Naive B cell (primary cell): Measurements from ENCODE around the gene SPEG. TPM values are rescaled to one million over a fixed set of nuclear protein-coding genes. Genes with fewer than 3 reads are reported as not detected.
"Not testable (repeated sequence)": the region's sequence is repeated elsewhere in the genome, so short reads cannot be mapped to it uniquely, and the experiment has no call there.

Experiments
- ATAC-seq, 2 donors: fragments of 150-1000 bp; cut with Tn5 transposase; 2 replicates each; pipeline ENCODE4 v1.10.0; 2021; ENCODE audit warnings: low read depth in 2 of 2, mild to moderate bottlenecking in 2 of 2, moderate library complexity in 2 of 2
- DNase-seq: peaks from one replicate; pipeline ENCODE4 v3.0.0; 2022
- H3K27ac Mint-ChIP-seq, 6 donors: one replicate each; pipeline ENCODE4 v1.8.0; 2020 to 2022; ENCODE audit warnings: mild to moderate bottlenecking in 6 of 6, mixed read lengths in 6 of 6, moderate library complexity in 5 of 6, inconsistent platforms in 2 of 6
- H3K27me3 Mint-ChIP-seq, 3 donors: one replicate each; pipeline ENCODE4 v1.8.0; 2021 to 2022; ENCODE audit warnings: mixed read lengths in 3 of 3, mild to moderate bottlenecking in 1 of 3
- H3K36me3 Mint-ChIP-seq, 2 donors: one replicate each; pipeline ENCODE4 v1.8.0; 2020 to 2022; ENCODE audit warnings: mixed read lengths in 2 of 2, inconsistent platforms in 1 of 2, mild to moderate bottlenecking in 1 of 2
- H3K4me1 Mint-ChIP-seq, 3 donors: one replicate each; pipeline ENCODE4 v1.8.0; 2020 to 2022; ENCODE audit warnings: mixed read lengths in 3 of 3, inconsistent platforms in 1 of 3, mild to moderate bottlenecking in 1 of 3, moderate library complexity in 1 of 3
- H3K4me3 Mint-ChIP-seq, 8 donors: one replicate each; pipeline ENCODE4 v1.8.0; 2020 to 2022; ENCODE audit warnings: mild to moderate bottlenecking in 8 of 8, mixed read lengths in 8 of 8, moderate library complexity in 8 of 8, inconsistent platforms in 2 of 8
- H3K9me3 Mint-ChIP-seq, 7 donors: one replicate each; pipeline ENCODE4 v1.8.0; 2020 to 2022; ENCODE audit warnings: mixed read lengths in 7 of 7, mild to moderate bottlenecking in 5 of 7, inconsistent platforms in 2 of 7, moderate library complexity in 1 of 7
- polyA plus RNA-seq, 6 donors: library from polyadenylated mRNA; unstranded; fragments of 300-500 nt; fragmentation: Illumina TruSeq; gene quantifications; one replicate each; pipeline ENCODE4 v1.2.3, GENCODE V29; 2021; ENCODE audit warnings: low read depth in 6 of 6

The SPEG gene
- under 1 TPM in 1 of 6 donors, not detected in 5; 0.18 TPM for polyA plus RNA-seq

DNA sequence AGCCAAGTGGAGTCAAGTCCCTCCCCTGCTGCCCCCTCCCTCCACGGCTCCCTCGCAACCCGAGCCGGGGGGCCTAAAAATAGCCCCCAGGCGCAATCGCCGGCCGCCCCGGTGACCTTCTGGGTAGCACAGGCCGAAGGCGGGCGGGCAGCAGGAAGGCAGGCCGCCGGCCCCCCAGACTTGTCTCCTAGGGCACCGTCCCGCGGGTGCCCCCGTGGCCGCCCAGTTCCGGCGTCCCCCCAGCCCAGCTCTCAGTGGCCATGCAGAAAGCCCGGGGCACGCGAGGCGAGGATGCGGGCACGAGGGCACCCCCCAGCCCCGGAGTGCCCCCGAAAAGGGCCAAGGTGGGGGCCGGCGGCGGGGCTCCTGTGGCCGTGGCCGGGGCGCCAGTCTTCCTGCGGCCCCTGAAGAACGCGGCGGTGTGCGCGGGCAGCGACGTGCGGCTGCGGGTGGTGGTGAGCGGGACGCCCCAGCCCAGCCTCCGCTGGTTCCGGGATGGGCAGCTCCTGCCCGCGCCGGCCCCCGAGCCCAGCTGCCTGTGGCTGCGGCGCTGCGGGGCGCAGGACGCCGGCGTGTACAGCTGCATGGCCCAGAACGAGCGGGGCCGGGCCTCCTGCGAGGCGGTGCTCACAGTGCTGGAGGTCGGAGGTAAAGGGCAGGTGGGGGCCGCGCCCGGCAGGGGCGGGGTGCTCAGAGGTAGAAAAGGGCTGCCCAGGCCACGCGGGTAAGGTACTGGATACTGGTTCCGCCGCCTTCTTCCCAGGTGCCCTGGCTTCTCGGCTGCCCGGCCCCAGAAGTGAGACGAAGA is at the start of gene SPEG:
Gene SPEG, plus strand, starts transcription at position 126 of the 808 bp plus-strand sequence. Its CDS starts 135 bp downstream, at position 261.
- no peak for ATAC-seq
- Mint-ChIP-seq H3K4me1 (peaks cover 0 to 10% (median 0%) of the 10 kb centered on the region in 3 donors), H3K27ac (no peak within 1 kb of the TSS), H3K27me3 (peaks cover 19 to 34% (median 28%) of the 10 kb centered on the region in 3 donors), H3K4me3 (peak within 1 kb of the TSS in 1 of 8 donors; percentile 21), H3K36me3 (no peaks in the 10 kb centered on the region), H3K9me3 (peaks cover 0 to 2% (median 0%) of the 10 kb centered on the region in 7 donors)
- no peak for DNase-seq

DNA sequence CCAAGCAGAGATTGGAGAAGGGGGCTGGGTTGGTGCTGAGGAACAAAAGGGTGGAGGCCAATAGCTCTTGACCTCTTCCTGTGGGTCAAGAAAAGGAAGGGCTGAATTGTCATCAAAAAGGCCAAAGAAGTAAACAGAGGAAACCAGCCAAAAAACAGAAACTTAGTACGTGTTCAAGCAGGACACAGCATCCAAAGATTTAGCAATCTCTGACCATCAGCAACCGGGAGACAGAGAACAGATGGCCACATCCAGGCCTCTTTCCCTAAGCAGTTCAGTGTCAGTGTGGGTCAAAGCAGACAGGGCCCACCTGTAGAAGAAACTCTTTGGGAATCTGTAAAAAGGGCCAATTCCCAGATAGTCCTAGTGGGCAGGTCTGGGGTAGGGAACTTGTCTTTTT is 49.8 kb upstream of the SPEG start:
- Mint-ChIP-seq H3K4me1 (peaks cover 14 to 28% (median 23%) of the 10 kb centered on the region in 3 donors), H3K27me3 (no peaks in the 10 kb centered on the region), H3K36me3 (peaks cover 13 to 31% of the 10 kb centered on the region in 2 donors), H3K9me3 (no peaks in the 10 kb centered on the region), H3K4me3 (peak overlapping the region in 4 of 8 donors; percentile 12 to 85 (median 51)), H3K27ac (peak overlapping the region in 2 of 6 donors; percentile 11 to 78)
- ATAC-seq, result no peak
- no peak for DNase-seq

DNA sequence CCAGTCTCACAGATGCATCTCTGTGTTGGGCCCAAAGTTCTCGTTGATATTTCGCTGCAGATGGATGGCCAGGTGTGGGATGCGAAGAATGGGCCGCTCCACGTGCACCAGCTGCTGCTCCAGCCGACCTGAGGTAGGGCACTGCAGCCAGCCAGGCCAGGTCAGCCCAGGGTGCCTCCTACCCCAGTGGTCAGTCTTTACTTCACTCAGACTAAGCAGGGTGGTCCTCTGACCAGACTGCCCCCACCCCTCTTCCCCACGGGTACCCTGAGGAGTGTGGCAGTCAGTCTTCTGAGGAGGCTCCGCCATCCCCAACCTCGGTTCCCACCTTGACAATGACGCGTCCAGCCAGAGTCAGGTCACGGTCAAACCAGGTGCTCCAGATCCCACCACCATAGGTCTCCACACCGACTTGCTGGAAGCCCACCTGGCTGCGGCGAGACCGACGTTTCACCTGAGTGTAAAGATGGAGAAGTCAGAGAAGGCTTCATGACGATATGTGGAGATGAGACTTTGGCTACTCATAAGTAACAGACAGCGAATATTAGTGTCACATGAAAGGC is 48.6 kb upstream of the SPEG start:
- Mint-ChIP-seq H3K27me3 (no peaks in the 10 kb centered on the region), H3K4me1 (peaks cover 14 to 28% (median 23%) of the 10 kb centered on the region in 3 donors), H3K36me3 (peaks cover 13 to 29% of the 10 kb centered on the region in 2 donors), H3K27ac (peak overlapping the region in 3 of 6 donors; percentile 37 to 98 (median 78)), H3K4me3 (peak overlapping the region in 7 of 8 donors; percentile 21 to 99 (median 96)), H3K9me3 (no peaks in the 10 kb centered on the region)
- DNase-seq (no peak), ATAC-seq (no peak)

DNA sequence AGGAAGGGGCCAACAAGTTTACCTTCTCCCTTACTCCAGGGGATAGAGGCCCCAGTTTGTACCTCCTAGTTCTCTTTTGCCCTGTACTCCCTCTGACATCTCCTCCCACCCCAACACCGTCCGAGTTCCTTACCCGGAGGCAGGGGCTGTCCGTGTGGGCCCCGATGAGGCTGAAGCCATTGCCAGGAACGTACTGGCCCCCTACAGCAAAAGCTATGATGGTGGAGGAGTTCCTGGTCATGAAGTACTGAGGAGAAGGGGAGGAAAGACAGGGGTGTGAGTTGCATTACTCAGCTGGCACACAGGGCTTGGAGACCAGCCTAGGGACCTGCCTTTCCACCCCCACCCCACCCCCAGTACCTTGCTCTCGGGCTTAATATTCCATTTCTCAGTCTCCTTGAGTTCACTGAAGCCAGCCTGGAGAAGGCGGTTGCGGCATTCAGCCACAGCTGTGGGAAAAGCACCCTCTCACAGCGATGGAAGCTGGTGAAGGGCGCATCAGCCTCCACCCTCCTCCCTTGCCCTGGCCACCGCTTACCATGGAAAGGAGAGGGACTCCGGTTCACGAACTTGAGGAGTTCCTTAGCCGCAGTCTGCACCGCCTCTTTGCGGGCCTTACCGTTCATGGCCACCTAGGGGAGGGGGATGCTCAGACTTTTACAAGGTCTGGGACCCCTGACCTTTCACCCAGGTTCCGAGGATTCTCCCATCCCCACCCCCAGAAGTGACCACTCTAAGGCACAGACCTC is 47.9 kb upstream of the SPEG start:
- ATAC-seq (no peak), DNase-seq (no peak)
- peaks cover 11 to 25% (median 23%) of the 10 kb centered on the region in 3 donors for H3K4me1 Mint-ChIP-seq
- peaks cover 10 to 22% of the 10 kb centered on the region in 2 donors for H3K36me3 Mint-ChIP-seq
- peak overlapping the region; percentile 95 to 99 (median 96) for H3K4me3 Mint-ChIP-seq
- H3K27me3 Mint-ChIP-seq, result no peaks in the 10 kb centered on the region
- H3K9me3 Mint-ChIP-seq, result no peaks in the 10 kb centered on the region
- peak overlapping the region; percentile 93 to 99 (median 98) for H3K27ac Mint-ChIP-seq

DNA sequence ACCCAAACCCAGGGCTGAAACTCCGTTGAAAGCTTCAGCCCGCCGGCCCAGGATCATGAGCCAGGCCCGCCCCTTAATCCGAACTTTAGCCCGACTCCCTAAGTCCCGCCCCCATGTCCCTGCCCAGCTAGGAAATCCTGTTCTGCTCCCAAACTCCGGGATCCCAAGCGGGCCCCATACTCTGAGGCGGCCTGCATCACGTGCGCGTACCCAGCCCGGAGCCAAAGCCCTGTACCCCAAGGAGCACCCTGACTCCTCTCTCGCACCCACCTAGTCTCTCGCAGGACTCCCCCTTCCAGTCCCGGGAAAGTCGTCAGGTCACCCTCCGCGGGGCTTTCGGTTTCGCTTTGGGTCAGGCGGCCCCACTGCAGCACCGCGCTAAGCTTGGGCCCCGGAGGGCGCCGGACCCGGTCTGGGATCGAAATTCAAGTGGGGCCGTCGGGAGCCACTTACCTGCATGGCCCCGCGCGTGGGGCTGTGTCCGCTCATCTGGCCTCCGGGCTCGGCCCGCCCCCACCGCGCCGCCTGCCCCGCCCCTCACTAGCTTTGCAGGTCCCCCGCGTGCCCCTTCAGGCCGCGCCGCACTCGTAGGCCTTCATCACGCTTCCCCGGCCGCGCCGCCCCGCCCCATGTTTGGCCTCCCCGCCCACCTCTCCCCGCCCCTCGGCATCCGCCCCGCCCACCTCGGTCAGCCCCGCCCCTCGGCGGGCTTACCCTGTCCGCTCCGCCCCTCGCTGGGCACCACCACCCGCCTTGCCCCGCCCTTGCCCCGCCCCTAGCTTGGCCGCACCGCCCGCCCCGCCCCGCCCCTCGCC is 47.1 kb upstream of the SPEG start, which contains the start of gene DNPEP:
Gene DNPEP, minus strand, starts transcription at position 607 of the 815 bp plus-strand sequence. Its CDS starts 118 bp downstream, at position 489.
- ATAC-seq (peak; percentile 61 to 63), DNase-seq (peak; percentile 87)
- Mint-ChIP-seq H3K4me3 (peak within 1 kb of the TSS; percentile 95 to 99 (median 96)), H3K27me3 (peaks cover 0 to 1% (median 0%) of the 10 kb centered on the region in 3 donors), H3K4me1 (peaks cover 9 to 25% (median 23%) of the 10 kb centered on the region in 3 donors), H3K9me3 (no peaks in the 10 kb centered on the region), H3K27ac (peak within 1 kb of the TSS; percentile 93 to 99 (median 98)), H3K36me3 (peaks cover 6 to 14% of the 10 kb centered on the region in 2 donors)

DNA sequence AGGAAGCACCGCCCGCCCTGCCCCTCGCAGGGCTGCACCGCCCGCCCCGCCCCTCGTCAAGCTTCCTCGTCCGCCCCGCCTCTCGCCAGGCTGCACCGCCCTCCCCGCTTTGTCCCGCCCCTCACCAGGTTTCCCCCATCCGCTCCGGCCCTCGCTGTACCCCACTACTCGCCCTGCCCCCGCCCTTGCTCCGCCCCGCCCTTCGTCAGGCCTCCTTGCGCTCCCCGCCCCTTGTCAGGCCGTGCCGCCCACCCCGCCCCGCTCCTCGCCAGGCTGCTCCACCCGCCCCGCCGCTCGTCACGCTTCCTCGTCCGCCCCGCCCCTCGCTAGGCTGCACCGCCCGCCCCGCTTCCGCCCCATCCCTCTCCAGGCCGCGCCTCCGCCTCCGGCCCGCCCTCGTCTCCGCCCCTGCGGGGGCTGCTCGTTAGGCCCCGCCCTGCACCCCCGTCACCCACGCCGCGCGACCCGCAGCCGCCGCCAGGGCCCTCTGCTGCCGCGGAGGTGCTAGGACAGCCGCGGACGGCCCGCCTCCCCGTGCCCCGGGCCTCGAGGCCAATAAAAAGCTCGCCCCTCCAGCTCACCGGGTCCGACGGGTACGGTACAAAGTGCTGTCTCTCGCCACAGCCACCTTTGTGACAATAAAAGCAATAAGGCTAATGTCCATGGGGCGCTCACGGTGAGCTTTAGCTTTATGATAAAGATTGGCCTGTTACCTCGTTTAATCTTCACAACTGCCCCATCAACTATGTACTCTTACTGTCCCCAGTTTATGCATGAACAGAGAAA is 46.3 kb upstream of the SPEG start:
- peak overlapping the region; percentile 77 to 99 (median 84) for H3K4me3 Mint-ChIP-seq
- ATAC-seq, result peak; percentile 69 to 72
- peaks cover 4 to 7% of the 10 kb centered on the region in 2 donors for H3K36me3 Mint-ChIP-seq
- DNase-seq, result peak; percentile 99
- H3K27me3 Mint-ChIP-seq, result peaks cover 0 to 6% (median 0%) of the 10 kb centered on the region in 3 donors
- H3K27ac Mint-ChIP-seq, result peak overlapping the region; percentile 49 to 98 (median 86)
- H3K9me3 Mint-ChIP-seq, result no peaks in the 10 kb centered on the region
- H3K4me1 Mint-ChIP-seq, result peaks cover 9 to 25% (median 23%) of the 10 kb centered on the region in 3 donors

DNA sequence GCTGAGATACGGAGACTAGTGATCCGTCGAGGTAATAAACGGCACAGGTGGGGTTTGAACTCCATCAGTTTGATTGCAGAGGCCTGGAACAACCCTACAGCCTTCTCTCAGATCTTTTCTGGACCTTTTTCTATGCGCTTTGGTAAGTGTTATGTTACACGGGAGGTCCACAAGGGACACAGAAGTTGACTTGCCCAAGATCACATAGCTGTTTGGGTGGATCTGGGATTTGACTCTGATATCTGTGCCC is 45.8 kb upstream of the SPEG start:
- ATAC-seq (no peak), DNase-seq (no peak)
- Mint-ChIP-seq H3K36me3 (peaks cover 0 to 6% of the 10 kb centered on the region in 2 donors), H3K27ac (peak overlapping the region in 5 of 6 donors; percentile 22 to 98 (median 49)), H3K9me3 (peaks cover 0 to 3% (median 0%) of the 10 kb centered on the region in 7 donors), H3K27me3 (peaks cover 3 to 10% (median 5%) of the 10 kb centered on the region in 3 donors), H3K4me1 (peaks cover 4 to 25% (median 18%) of the 10 kb centered on the region in 3 donors), H3K4me3 (peak overlapping the region in 7 of 8 donors; percentile 68 to 99 (median 78))

DNA sequence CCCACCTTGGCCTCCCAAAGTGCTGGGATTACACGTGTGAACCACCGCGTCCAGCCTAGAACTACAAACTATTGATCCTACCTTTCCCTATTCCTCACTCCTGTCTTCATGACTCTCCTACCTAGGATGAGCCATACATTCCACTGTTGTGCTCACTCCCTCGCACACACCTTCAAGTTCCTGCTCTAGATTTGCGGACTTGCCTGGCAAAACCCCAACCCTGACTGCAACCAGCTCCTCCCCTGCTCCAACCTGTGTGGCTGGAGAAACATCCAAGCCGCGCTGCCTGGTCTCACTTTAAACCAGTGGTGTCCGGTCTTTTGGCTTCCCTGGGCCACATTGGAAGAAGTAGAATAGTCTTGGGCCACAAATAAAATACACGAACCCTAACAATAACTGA is 41.9 kb upstream of the SPEG start:
- Mint-ChIP-seq H3K27ac (no peak overlapping the region), H3K9me3 (peaks cover 0 to 7% (median 0%) of the 10 kb centered on the region in 7 donors), H3K4me1 (peaks cover 0 to 7% (median 0%) of the 10 kb centered on the region in 3 donors), H3K4me3 (no peak overlapping the region), H3K27me3 (peaks cover 20 to 41% (median 33%) of the 10 kb centered on the region in 3 donors), H3K36me3 (peaks cover 0 to 12% of the 10 kb centered on the region in 2 donors)
- ATAC-seq, result no peak
- no peak for DNase-seq

DNA sequence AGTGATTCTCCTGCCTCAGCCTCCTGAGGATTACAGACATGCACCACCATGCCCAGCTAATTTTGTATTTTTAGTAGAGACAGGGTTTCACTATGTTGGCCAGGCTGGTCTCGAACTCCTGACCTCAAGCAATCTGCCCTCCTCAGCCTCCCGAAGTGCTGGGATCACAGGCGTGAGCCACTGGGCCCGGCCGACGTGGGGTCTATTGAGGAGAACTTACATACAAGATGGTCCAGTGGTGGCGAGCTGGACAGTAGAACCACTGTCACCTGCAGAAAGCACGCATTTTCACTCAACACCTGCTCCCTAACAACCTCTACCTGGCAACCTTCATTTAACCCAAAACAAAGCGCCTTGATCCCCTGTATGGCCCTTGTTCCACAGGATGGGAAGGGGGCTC is 39.6 kb upstream of the SPEG start:
- Mint-ChIP-seq H3K36me3 (peaks cover 0 to 12% of the 10 kb centered on the region in 2 donors), H3K27me3 (peaks cover 20 to 45% (median 36%) of the 10 kb centered on the region in 3 donors), H3K27ac (peak overlapping the region in 1 of 6 donors; percentile 15)
- H3K4me1 Mint-ChIP-seq, DNase-seq, H3K4me3 Mint-ChIP-seq, H3K9me3 Mint-ChIP-seq, ATAC-seq: not testable (repeated sequence)

DNA sequence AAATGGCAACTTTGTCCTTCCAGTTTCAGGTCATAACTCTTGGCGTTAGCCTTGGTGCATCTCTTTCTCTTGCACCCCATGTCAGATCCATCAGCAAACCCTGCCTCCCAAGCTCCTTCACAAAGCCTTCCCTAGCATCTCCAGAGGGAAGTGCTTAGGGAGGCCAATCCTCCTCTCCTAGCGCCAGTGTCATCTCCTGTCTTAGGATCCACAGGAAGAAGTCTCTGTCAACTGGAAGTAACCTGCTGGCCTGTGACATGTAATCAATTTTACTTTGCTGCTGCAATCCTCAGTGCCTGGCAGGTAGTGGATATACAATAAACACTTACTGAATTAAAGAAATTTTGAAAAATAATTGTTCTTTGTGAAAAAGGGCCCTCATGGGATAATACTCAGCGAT is 39.0 kb upstream of the SPEG start:
- Mint-ChIP-seq H3K4me1 (no peaks in the 10 kb centered on the region), H3K27ac (no peak overlapping the region), H3K36me3 (peaks cover 0 to 12% of the 10 kb centered on the region in 2 donors), H3K27me3 (peaks cover 20 to 50% (median 41%) of the 10 kb centered on the region in 3 donors), H3K4me3 (no peak overlapping the region), H3K9me3 (peaks cover 0 to 7% (median 0%) of the 10 kb centered on the region in 7 donors)
- no peak for ATAC-seq
- DNase-seq, result no peak

DNA sequence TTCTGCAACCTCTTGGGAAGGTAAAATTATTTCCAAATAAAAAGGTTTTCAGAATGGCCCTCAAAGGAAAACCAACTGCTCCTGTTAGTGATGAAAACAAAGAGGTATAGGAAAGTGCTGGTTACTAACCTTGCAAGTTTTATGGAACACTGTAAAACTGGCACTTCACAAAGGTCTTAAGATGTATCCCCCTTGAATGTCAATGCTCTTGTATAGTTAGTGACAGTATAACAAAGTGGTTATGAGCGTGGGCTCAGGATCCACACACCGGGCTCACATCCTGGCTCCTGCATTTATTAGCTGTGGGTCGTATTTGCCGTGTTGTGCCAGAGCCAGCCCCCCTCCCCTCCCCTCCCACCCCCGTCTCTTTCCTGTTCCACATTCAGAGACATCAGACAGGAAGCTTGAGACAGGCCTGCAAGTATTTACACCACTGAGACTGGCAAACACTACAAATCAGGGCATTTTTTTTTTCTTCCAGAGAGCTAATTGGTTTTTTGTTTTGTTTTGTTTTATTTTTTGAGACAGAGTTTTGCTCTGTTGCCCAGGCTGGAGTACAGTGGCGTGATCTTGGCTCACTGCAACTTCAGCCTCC is 37.7 kb upstream of the SPEG start:
- no peaks in the 10 kb centered on the region for H3K4me1 Mint-ChIP-seq
- peaks cover 0 to 12% of the 10 kb centered on the region in 2 donors for H3K36me3 Mint-ChIP-seq
- DNase-seq (no peak), ATAC-seq (no peak)
- peak overlapping the region in 1 of 6 donors; percentile 74 for H3K27ac Mint-ChIP-seq
- H3K27me3 Mint-ChIP-seq, result peaks cover 20 to 60% (median 48%) of the 10 kb centered on the region in 3 donors
- peaks cover 0 to 7% (median 0%) of the 10 kb centered on the region in 7 donors for H3K9me3 Mint-ChIP-seq
- H3K4me3 Mint-ChIP-seq, result no peak overlapping the region
